WTC11 (cell line): ENCODE results near the gene RREB1. TPM values are rescaled to one million over a fixed set of nuclear protein-coding genes. Genes with fewer than 3 reads are reported as not detected.

Experiments
- ATAC-seq: fragments of 200-7000 bp; cut with Tn5 transposase; 2 replicates; pipeline ENCODE4 v1.10.0; 2021; ENCODE audit warnings: mild to moderate bottlenecking, moderate library complexity
- CTCF ChIA-PET: fragments of 300-600 bp; sonication (Branson Sonifier 250); formaldehyde crosslinking; loops from one replicate; lab custom pipeline; 2021; ENCODE audit warnings: antibody characterized with exemption; lab: Charles Lee
- POLR2A ChIA-PET: fragments of 350-600 bp; sonication (Branson Sonifier 250); formaldehyde crosslinking; loops from one replicate; lab custom pipeline; 2021; ENCODE audit warnings: antibody characterized with exemption; lab: Charles Lee
- DNase-seq: peaks from one replicate; pipeline ENCODE4 v3.0.0; 2021; ENCODE audit warnings: low spot score
- H3K27ac Mint-ChIP-seq: 2 replicates; pipeline ENCODE4 v1.8.0; 2021; ENCODE audit warnings: mixed read lengths
- H3K27me3 Mint-ChIP-seq: 2 replicates; pipeline ENCODE4 v1.8.0; 2021; ENCODE audit warnings: low read depth, mild to moderate bottlenecking, moderate library complexity, mixed read lengths
- H3K36me3 Mint-ChIP-seq: 2 replicates; pipeline ENCODE4 v1.8.0; 2021; ENCODE audit warnings: mixed read lengths
- H3K4me1 Mint-ChIP-seq: 2 replicates; pipeline ENCODE4 v1.8.0; 2022; ENCODE audit warnings: mixed read lengths
- H3K4me3 Mint-ChIP-seq: 2 replicates; pipeline ENCODE4 v1.8.0; 2021; ENCODE audit warnings: mild to moderate bottlenecking, moderate library complexity, mixed read lengths
- H3K9me3 Mint-ChIP-seq: 2 replicates; pipeline ENCODE4 v1.8.0; 2021; ENCODE audit warnings: mixed read lengths
- E2F1 ChIP-seq: sonication (generic); formaldehyde crosslinking; IDR thresholded peaks from 2 replicates; pipeline ENCODE4 v1.8.0; 2022; ENCODE audit warnings: mild to moderate bottlenecking, missing genetic modification reagents
- ETV6 ChIP-seq: sonication (generic); formaldehyde crosslinking; IDR thresholded peaks from 2 replicates; pipeline ENCODE4 v1.8.1; 2022; ENCODE audit warnings: mild to moderate bottlenecking, missing genetic modification reagents
- MAX ChIP-seq: sonication (generic); formaldehyde crosslinking; IDR thresholded peaks from 2 replicates; pipeline ENCODE4 v1.8.0; 2022; ENCODE audit warnings: mild to moderate bottlenecking, missing genetic modification reagents
- NR2C2 ChIP-seq: sonication (generic); formaldehyde crosslinking; IDR thresholded peaks from 2 replicates; pipeline ENCODE4 v1.8.0; 2022; ENCODE audit warnings: mild to moderate bottlenecking, missing genetic modification reagents
- RELA ChIP-seq: sonication (generic); formaldehyde crosslinking; IDR thresholded peaks from 2 replicates; pipeline ENCODE4 v1.8.1; 2022; ENCODE audit warnings: missing genetic modification reagents, mild to moderate bottlenecking, borderline replicate concordance
- SP1 ChIP-seq: sonication (generic); formaldehyde crosslinking; conservative IDR thresholded peaks from 2 replicates; pipeline ENCODE4 v1.8.1; 2022; ENCODE audit warnings: missing genetic modification reagents
- STAT6 ChIP-seq: sonication (generic); formaldehyde crosslinking; conservative IDR thresholded peaks from 2 replicates; pipeline ENCODE4 v1.8.1; 2023; ENCODE audit warnings: mild to moderate bottlenecking, low read depth, missing genetic modification reagents, moderate library complexity
- ZNF232 ChIP-seq: sonication (generic); formaldehyde crosslinking; IDR thresholded peaks from 2 replicates; pipeline ENCODE4 v1.8.0; 2022; ENCODE audit warnings: mild to moderate bottlenecking, missing genetic modification reagents
- ZNF263 ChIP-seq: sonication (generic); formaldehyde crosslinking; IDR thresholded peaks from 2 replicates; pipeline ENCODE4 v1.8.1; 2022; ENCODE audit warnings: low read depth, mild to moderate bottlenecking, moderate library complexity, missing genetic modification reagents
- ZNF317 ChIP-seq: sonication (generic); formaldehyde crosslinking; IDR thresholded peaks from 2 replicates; pipeline ENCODE4 v1.8.1; 2023; ENCODE audit warnings: low read depth, mild to moderate bottlenecking, moderate library complexity, missing genetic modification reagents, borderline replicate concordance
- ZNF416 ChIP-seq: fragments of 250-450 bp; sonication (Bioruptor Pico); IDR thresholded peaks from 2 replicates; pipeline ENCODE4 v1.9.0; 2021; ENCODE audit warnings: mild to moderate bottlenecking, inconsistent platforms
- total RNA-seq: library from RNA; stranded (reverse); gene quantifications from 3 replicates; pipeline ENCODE4 v1.2.3, GENCODE V29; 2021
- TF ChIP-seq, protein P1 (sequence below): sonication (generic); formaldehyde crosslinking; IDR thresholded peaks from 2 replicates; pipeline ENCODE4 v1.8.1; 2022; ENCODE audit warnings: low read depth, missing genetic modification reagents, borderline replicate concordance
- TF ChIP-seq, protein P2 (sequence below): sonication (generic); formaldehyde crosslinking; IDR thresholded peaks from 2 replicates; pipeline ENCODE4 v1.8.1; 2023; ENCODE audit warnings: mild to moderate bottlenecking, missing genetic modification reagents, borderline replicate concordance
- TF ChIP-seq, protein P3 (sequence below): fragments of 250-450 bp; sonication (Bioruptor Pico); IDR thresholded peaks from 2 replicates; pipeline ENCODE4 v2.1.2; 2022; ENCODE audit warnings: mild to moderate bottlenecking, moderate library complexity
- TF ChIP-seq, protein P4 (sequence below): fragments of 250-450 bp; sonication (Bioruptor Pico); IDR thresholded peaks from 2 replicates; pipeline ENCODE4 v1.9.0; 2021; ENCODE audit warnings: mild to moderate bottlenecking
- TF ChIP-seq, protein P5 (sequence below): fragments of 250-450 bp; sonication (Bioruptor Pico); IDR thresholded peaks from 2 replicates; pipeline ENCODE4 v1.8.0; 2021; ENCODE audit warnings: mild to moderate bottlenecking

RREB1 gene
- total RNA-seq, 1 experiment from 2014 or later: 38.5 TPM

DNA sequence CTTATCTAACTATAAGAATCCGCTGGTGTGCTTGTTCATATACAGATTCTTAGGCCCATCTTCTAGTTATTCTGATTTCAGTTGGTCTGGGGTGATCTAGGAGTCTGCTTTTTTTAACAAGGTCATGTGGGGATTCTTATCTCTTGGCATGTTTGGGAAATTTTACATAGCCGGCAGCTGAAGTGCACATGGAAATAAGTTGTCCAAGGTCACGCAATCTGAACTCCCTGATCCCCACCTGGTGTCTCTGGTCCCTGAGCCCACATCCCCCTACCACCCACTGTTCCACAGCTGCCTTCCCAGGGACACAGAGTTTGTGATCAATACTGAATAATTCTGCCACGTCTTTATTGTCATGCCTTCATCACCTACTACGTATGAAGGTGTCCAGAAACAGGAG is 114.4 kb downstream of the RREB1 start:
- POLR2A ChIA-PET: no interaction called here
- H3K27me3 Mint-ChIP-seq: no peaks in the 10 kb centered on the region
- no peak overlapping the region for H3K4me3 Mint-ChIP-seq
- no peaks in the 10 kb centered on the region for H3K9me3 Mint-ChIP-seq
- DNase-seq (no peak), ATAC-seq (no peak)
- peaks cover 27% of the 10 kb centered on the region for H3K36me3 Mint-ChIP-seq
- peaks cover 25% of the 10 kb centered on the region for H3K4me1 Mint-ChIP-seq
- H3K27ac Mint-ChIP-seq: no peak overlapping the region
- CTCF ChIA-PET: no interaction called here
- TF ChIP-seq ETV6 (CRISPR knock-in tag) (no peak), ZNF317 (CRISPR knock-in tag) (no peak), NR2C2 (CRISPR knock-in tag) (no peak), SP1 (no peak), ZNF232 (CRISPR knock-in tag) (no peak), RELA (CRISPR knock-in tag) (no peak), MAX (no peak), STAT6 (no peak), ZNF263 (CRISPR knock-in tag) (no peak), ZNF416 (CRISPR knock-in tag) (no peak), E2F1 (CRISPR knock-in tag) (no peak)
- TF ChIP-seq, protein P1, sequence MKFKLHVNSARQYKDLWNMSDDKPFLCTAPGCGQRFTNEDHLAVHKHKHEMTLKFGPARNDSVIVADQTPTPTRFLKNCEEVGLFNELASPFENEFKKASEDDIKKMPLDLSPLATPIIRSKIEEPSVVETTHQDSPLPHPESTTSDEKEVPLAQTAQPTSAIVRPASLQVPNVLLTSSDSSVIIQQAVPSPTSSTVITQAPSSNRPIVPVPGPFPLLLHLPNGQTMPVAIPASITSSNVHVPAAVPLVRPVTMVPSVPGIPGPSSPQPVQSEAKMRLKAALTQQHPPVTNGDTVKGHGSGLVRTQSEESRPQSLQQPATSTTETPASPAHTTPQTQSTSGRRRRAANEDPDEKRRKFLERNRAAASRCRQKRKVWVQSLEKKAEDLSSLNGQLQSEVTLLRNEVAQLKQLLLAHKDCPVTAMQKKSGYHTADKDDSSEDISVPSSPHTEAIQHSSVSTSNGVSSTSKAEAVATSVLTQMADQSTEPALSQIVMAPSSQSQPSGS: no peak
- TF ChIP-seq, protein P2, sequence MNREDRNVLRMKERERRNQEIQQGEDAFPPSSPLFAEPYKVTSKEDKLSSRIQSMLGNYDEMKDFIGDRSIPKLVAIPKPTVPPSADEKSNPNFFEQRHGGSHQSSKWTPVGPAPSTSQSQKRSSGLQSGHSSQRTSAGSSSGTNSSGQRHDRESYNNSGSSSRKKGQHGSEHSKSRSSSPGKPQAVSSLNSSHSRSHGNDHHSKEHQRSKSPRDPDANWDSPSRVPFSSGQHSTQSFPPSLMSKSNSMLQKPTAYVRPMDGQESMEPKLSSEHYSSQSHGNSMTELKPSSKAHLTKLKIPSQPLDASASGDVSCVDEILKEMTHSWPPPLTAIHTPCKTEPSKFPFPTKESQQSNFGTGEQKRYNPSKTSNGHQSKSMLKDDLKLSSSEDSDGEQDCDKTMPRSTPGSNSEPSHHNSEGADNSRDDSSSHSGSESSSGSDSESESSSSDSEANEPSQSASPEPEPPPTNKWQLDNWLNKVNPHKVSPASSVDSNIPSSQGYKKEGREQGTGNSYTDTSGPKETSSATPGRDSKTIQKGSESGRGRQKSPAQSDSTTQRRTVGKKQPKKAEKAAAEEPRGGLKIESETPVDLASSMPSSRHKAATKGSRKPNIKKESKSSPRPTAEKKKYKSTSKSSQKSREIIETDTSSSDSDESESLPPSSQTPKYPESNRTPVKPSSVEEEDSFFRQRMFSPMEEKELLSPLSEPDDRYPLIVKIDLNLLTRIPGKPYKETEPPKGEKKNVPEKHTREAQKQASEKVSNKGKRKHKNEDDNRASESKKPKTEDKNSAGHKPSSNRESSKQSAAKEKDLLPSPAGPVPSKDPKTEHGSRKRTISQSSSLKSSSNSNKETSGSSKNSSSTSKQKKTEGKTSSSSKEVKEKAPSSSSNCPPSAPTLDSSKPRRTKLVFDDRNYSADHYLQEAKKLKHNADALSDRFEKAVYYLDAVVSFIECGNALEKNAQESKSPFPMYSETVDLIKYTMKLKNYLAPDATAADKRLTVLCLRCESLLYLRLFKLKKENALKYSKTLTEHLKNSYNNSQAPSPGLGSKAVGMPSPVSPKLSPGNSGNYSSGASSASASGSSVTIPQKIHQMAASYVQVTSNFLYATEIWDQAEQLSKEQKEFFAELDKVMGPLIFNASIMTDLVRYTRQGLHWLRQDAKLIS (CRISPR knock-in tag): no peak
- TF ChIP-seq, protein P3, sequence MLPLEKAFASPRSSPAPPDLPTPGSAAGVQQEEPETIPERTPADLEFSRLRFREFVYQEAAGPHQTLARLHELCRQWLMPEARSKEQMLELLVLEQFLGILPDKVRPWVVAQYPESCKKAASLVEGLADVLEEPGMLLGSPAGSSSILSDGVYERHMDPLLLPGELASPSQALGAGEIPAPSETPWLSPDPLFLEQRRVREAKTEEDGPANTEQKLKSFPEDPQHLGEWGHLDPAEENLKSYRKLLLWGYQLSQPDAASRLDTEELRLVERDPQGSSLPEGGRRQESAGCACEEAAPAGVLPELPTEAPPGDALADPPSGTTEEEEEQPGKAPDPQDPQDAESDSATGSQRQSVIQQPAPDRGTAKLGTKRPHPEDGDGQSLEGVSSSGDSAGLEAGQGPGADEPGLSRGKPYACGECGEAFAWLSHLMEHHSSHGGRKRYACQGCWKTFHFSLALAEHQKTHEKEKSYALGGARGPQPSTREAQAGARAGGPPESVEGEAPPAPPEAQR (CRISPR knock-in tag): no peak
- TF ChIP-seq, protein P4, sequence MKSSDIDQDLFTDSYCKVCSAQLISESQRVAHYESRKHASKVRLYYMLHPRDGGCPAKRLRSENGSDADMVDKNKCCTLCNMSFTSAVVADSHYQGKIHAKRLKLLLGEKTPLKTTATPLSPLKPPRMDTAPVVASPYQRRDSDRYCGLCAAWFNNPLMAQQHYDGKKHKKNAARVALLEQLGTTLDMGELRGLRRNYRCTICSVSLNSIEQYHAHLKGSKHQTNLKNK (CRISPR knock-in tag): no peak
- TF ChIP-seq, protein P5, sequence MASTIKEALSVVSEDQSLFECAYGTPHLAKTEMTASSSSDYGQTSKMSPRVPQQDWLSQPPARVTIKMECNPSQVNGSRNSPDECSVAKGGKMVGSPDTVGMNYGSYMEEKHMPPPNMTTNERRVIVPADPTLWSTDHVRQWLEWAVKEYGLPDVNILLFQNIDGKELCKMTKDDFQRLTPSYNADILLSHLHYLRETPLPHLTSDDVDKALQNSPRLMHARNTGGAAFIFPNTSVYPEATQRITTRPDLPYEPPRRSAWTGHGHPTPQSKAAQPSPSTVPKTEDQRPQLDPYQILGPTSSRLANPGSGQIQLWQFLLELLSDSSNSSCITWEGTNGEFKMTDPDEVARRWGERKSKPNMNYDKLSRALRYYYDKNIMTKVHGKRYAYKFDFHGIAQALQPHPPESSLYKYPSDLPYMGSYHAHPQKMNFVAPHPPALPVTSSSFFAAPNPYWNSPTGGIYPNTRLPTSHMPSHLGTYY: no peak
- TF ChIP-seq, all 79 proteins: peak for 0
